GM12878 (cell line): ENCODE results near the gene PI4KA. TPM values are rescaled to one million over a fixed set of nuclear protein-coding genes. Genes with fewer than 3 reads are reported as not detected.

Experiments
- ATAC-seq: fragments of 200-7000 bp; cut with Tn5 transposase; 3 replicates; pipeline ENCODE4 v1.9.1; 2020; ENCODE audit warnings: mild to moderate bottlenecking, moderate library complexity
- BruUV-seq: library from RNA; stranded (reverse); fragments of 400-500 nt; replicated peaks from 2 replicates; lab custom pipeline; 2021; lab: Mats Ljungman, UMichigan
- CTCF ChIA-PET: fragments of 300-600 bp; sonication (Branson Sonifier 250); formaldehyde crosslinking; extraction: SDS; loops from one replicate; lab custom pipeline; 2021; ENCODE audit warnings: inconsistent platforms; lab: Yijun Ruan, JAX
- POLR2A ChIA-PET: fragments of 350-600 bp; formaldehyde crosslinking; extraction: SDS; loops from one replicate; lab custom pipeline; 2021; ENCODE audit warnings: inconsistent platforms; lab: Charles Lee
- RAD21 ChIA-PET: fragments of 300-600 bp; sonication (Branson Sonifier 250); formaldehyde crosslinking; loops from one replicate; lab custom pipeline; 2023; ENCODE audit warnings: antibody characterized with exemption; ENCODE audit not compliant: unreplicated experiment; lab: Charles Lee
- SMC1A ChIA-PET: fragments of 300-600 bp; sonication (Branson Sonifier 250); formaldehyde crosslinking; loops from one replicate; lab custom pipeline; 2023; ENCODE audit not compliant: unreplicated experiment, uncharacterized antibody; lab: Charles Lee
- DNase-seq: peaks from one replicate; pipeline ENCODE4 v3.0.0-alpha.2; 2011; ENCODE audit warnings: low read depth, low spot score
- FAIRE-seq: peaks from 3 replicates; lab custom pipeline; 2011; peaks lifted over from hg19 to GRCh38; lab: Jason Lieb, UNC
- H2AFZ ChIP-seq: 2 replicates; pipeline ENCODE4 v1.6.0; 2011; ENCODE audit warnings: low read depth, low read length, control low read depth; ENCODE audit not compliant: control insufficient read depth
- H3K27ac ChIP-seq: 2 replicates; pipeline ENCODE4 v1.5.1; 2011; ENCODE audit warnings: control low read depth; ENCODE audit not compliant: control insufficient read depth, insufficient read depth
- H3K27me3 ChIP-seq, 2 experiments: replicated peaks in 1 of 2; 2 replicates each; pipeline versions ENCODE4 v1.6.0 to v1.6.1; 2011; ENCODE audit warnings: low read length in 1 of 2; ENCODE audit not compliant: control insufficient read depth in 2 of 2, insufficient read depth in 2 of 2
- H3K36me3 ChIP-seq, 2 experiments: 2 replicates each; pipeline ENCODE4 v1.5.1; 2011; ENCODE audit warnings: low read length in 1 of 2; ENCODE audit not compliant: control insufficient read depth in 2 of 2, insufficient read depth in 2 of 2
- H3K4me1 ChIP-seq: 2 replicates; pipeline ENCODE4 v1.6.1; 2011; ENCODE audit warnings: mild to moderate bottlenecking, low read length, moderate library complexity, mixed read lengths; ENCODE audit not compliant: control insufficient read depth, insufficient read depth
- H3K4me2 ChIP-seq: 2 replicates; pipeline ENCODE4 v1.6.0; 2011; ENCODE audit warnings: control low read depth; ENCODE audit not compliant: control insufficient read depth, insufficient read depth
- H3K4me3 ChIP-seq: fragments of 200-600 bp; sonication (generic); 2 replicates; pipeline ENCODE4 v1.5.1; 2016
- H3K79me2 ChIP-seq: 2 replicates; pipeline ENCODE4 v1.6.0; 2011; ENCODE audit warnings: low read length; ENCODE audit not compliant: control insufficient read depth, insufficient read depth
- H3K9ac ChIP-seq: 2 replicates; pipeline ENCODE4 v1.8.0; 2011; ENCODE audit warnings: low read length, control low read depth, mixed read lengths; ENCODE audit not compliant: control insufficient read depth, insufficient read depth
- H3K9me3 ChIP-seq: replicated peaks from 3 replicates; pipeline ENCODE4 v1.5.1; 2011; ENCODE audit warnings: mild to moderate bottlenecking, low read length; ENCODE audit not compliant: control insufficient read depth, insufficient read depth
- H4K20me1 ChIP-seq: 2 replicates; pipeline ENCODE4 v1.6.0; 2011; ENCODE audit not compliant: control insufficient read depth, insufficient read depth
- EED ChIP-seq: sonication (generic); IDR thresholded peaks from 2 replicates; pipeline ENCODE4 v1.6.1; 2016; ENCODE audit warnings: antibody characterized with exemption, low read depth
- NRF1 ChIP-seq: conservative IDR thresholded peaks from 2 replicates; pipeline ENCODE4 v1.6.1; 2011; ENCODE audit warnings: mild to moderate bottlenecking, low read depth, low read length, improper control_type of control experiment
- SKIL ChIP-seq: fragments of 450-650 bp; IDR thresholded peaks from 2 replicates; pipeline ENCODE4 v1.6.1; 2017; ENCODE audit warnings: mild to moderate bottlenecking, low read depth, inconsistent platforms; ENCODE audit not compliant: poor library complexity, severe bottlenecking
- WGBS: methylation state at CpG from one replicate; pipeline ENCODE4 v1.1.6; 2016; ENCODE audit warnings: low lambda C conversion rate; ENCODE audit not compliant: insufficient replicate concordance, insufficient coverage; ENCODE audit errors: missing lambda C conversion rate; 5-methylcytosine and 5-hydroxymethylcytosine counted together
- in situ Hi-C: fragments of 300-500 bp; cut with MboI; formaldehyde crosslinking; loops from 9 replicates; pipeline ENCODE4 v1.14.3; 2018; ENCODE audit warnings: mixed read lengths
- intact Hi-C: fragments of 100-400 bp; cut with micrococcal nuclease; formaldehyde crosslinking; loops from one replicate; pipeline ENCODE4 v1.14.2; 2022; ENCODE audit not compliant: unreplicated experiment
- polyA plus RNA-seq, 11 experiments: library from polyadenylated mRNA; depleted of rRNA in 4 of 11; unstranded in 6 of 11; stranded (reverse) in 5 of 11; fragments of >200 nt; fragmentation: Nextera tagmentation in 4 of 11; fragmentation: Illumina TruSeq in 1 of 11; extraction: Ambion mirVana in 4 of 11; extraction: Trizol in 1 of 11; gene quantifications; 1 replicate in 1 of 11; 2 replicates in 10 of 11; pipeline versions ENCODE4 v1.2.1 to v1.2.3, GENCODE V29; 2011 to 2016; ENCODE audit warnings: inconsistent platforms in 2 of 11, missing spikeins in 2 of 11, low read depth in 1 of 11
- total RNA-seq, 4 experiments: library from RNA; depleted of rRNA in 3 of 4; stranded (reverse); fragments of >200 nt in 3 of 4; fragmentation: Illumina TruSeq in 1 of 4; extraction: Trizol in 1 of 4; gene quantifications; 2 replicates each; pipeline versions ENCODE4 v1.2.1 to v1.2.3, GENCODE V29; 2013 to 2021
- TF ChIP-seq, protein P1 (sequence below): IDR thresholded peaks from 2 replicates; pipeline ENCODE4 v1.6.1; 2012; ENCODE audit warnings: low read depth, low read length, improper control_type of control experiment

Gene PI4KA
- total and polyA plus RNA-seq, 10 of the 15 experiments (the other 5 are each of a cell fraction or from before 2014, with no cell fraction given): 4.2 to 78.4 (median 42.1) TPM

GRCh38 chr22:20802922-20803553, 55.6 kb downstream of the PI4KA start:
- Histone ChIP-seq H4K20me1 (no peaks in the 10 kb centered on the region), H3K27me3 (no peaks in the 10 kb centered on the region), H3K4me2 (no peak overlapping the region), H3K36me3 (peaks cover 12 to 24% of the 10 kb centered on the region in 2 experiments; a peak in 3 of 4 replicates), H3K4me1 (no peaks in the 10 kb centered on the region), H2AFZ (no peak overlapping the region), H3K79me2 (no peaks in the 10 kb centered on the region), H3K27ac (no peak overlapping the region), H3K9me3 (no peaks in the 10 kb centered on the region), H3K9ac (no peak overlapping the region), H3K4me3 (no peak overlapping the region)
- in situ Hi-C loops (no loop called here), intact Hi-C loops (no loop called here)
- ChIA-PET SMC1A (no interaction called here), RAD21 (no interaction called here), POLR2A (no interaction called here), CTCF (interaction anchor here (0.7 kb wide), 1 partner anchor 46 kb away, joined by 3 read pairs; no protein-coding TSS in a partner anchor)
- ATAC-seq (no peak), FAIRE-seq (no peak), DNase-seq (no peak)
- BruUV-seq: no TSS peak
- 95% methylated on average over 11 of the region's 11 CpGs for WGBS
- TF ChIP-seq EED: no peak
- TF ChIP-seq, protein P1, sequence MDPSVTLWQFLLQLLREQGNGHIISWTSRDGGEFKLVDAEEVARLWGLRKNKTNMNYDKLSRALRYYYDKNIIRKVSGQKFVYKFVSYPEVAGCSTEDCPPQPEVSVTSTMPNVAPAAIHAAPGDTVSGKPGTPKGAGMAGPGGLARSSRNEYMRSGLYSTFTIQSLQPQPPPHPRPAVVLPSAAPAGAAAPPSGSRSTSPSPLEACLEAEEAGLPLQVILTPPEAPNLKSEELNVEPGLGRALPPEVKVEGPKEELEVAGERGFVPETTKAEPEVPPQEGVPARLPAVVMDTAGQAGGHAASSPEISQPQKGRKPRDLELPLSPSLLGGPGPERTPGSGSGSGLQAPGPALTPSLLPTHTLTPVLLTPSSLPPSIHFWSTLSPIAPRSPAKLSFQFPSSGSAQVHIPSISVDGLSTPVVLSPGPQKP: no peak
- no peak for TF ChIP-seq SKIL
- no peak for TF ChIP-seq NRF1
